ENCODE data around the gene POLL.
"Not testable (repeated sequence)": the region's sequence is repeated elsewhere in the genome, so short reads cannot be mapped to it uniquely, and the experiment has no call there.

The POLL gene

DNA sequence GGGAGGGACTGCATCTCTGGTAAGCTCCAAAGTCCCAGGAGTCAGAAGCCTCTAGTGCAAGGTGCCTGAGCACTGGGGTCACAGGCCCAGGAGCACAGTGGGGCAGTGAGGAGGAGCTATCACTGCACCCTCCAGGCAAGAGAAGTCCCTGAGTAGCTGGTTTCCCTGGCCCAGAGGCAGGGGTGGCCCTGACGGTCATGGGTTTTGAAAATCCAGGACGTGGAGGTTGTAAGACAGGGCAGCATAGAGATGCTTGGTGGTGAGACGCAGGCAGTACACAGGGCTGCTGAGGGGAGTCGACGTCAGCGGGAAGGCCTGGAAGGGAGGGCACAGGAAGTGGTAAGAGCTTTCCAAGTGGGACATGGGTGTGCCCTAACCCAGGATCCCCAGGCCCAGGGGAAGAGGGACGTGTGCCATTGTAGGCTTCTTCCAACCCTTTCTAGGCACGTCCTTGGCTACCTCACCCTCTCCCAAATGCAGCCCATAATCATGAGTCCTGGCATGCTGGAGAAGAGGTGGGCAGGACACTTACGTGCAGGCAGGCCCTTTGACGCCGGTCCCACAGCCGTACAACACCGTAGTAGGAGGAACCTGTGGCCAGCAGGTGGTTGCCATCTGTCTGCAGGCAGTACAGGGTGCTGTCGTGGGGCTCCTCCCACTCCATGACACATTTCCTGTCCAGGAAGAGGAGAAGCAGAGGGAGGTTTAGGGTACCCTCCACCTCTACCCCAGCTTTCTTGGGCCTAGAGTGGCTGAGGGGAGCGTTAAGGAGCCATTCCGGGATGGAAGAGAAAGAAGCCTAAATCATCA is 23.2 kb upstream of the POLL start:
- DNase-seq (ENCODE audit: low spot score) = no peak

- DNase-seq (ENCODE audit: low spot score) = no peak
These were observed 21.4 kb upstream of the POLL start for GRCh38 chr10:101609481-101609880.

DNA sequence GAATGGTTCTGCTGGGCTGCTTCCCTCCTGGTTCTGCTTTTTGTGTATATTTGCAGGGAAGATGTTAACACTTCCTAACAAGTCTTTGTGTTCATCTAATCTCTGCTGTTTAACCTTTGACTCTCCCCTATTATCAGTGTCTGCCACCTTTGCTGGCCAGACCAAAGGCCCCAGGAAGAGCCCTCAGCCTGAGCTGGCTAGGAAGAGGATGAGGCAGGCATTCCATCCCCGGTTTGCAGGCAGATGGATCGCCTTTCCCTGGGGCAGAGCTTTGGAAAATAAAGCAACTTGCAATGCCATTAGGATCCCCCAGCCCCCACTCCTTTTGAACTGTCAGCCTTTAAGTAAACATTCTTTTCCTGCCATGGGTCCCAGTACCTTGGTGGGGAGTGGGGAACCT is 19.1 kb upstream of the POLL start:
- DNase-seq (ENCODE audit: low spot score) = no peak

DNA sequence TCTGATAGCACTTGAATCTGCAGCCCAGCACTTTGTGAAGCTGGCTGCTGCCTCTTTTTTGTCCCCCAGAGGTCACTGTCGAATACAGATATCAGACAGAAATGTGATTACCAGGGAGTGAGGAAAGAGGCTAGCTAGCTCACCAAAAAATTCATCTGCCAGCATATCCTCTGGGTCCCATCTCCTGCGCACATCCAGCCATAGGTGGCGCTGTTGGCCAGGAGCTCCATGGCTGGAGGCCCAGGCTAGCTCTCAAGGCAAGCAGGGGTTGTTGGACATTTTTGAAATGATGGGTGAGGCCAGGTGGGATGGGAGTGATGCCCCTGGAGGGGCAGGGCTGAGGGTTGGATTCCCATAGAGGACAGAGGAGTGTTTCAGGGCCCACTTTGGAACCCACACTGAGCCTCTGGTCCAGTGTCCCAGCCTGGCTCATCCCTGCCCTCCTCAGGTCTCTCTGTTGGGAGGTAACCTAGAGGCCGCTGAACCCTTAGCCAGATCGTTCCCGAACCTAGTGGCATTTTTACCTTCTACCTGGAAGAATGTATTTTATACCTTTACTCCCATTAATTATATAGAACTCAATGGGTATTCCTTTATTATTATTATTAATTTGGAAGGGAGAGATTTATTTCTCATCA is 14.8 kb upstream of the POLL start:
- peak; percentile 85 for DNase-seq (ENCODE audit: low spot score)

GRCh38 chr10:101601541-101601940 is 13.5 kb upstream of the POLL start:
- DNase-seq (ENCODE audit: low spot score) = no peak

- DNase-seq (ENCODE audit: low spot score) = no peak
These were observed 9.2 kb upstream of the POLL start for GRCh38 chr10:101597091-101597900.

GRCh38 chr10:101595591-101596433 is 7.8 kb upstream of the POLL start:
- no peak for DNase-seq (ENCODE audit: low spot score)

DNA sequence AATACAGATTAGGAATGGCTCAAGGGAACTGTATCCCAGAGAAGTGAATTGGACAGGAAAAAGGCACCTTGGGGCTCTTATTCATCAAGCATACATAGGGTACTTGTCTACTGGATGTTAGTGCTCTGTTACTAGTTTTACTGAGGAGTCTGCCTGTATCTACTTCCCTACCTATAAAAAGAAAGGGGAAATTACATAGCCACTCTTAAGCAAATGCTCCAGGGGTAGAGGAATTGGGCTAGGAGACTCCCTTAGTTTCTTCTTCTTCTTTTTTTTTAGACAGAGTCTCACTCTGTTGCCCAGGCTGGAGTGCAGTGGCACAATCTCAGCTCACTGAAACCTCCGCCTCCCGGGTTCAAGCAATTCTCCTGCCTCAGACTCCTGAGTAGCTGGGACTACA is 5.3 kb upstream of the POLL start:
- not testable (repeated sequence) for DNase-seq (ENCODE audit: low spot score)

- no peak for DNase-seq (ENCODE audit: low spot score)
These were observed 822 bp upstream of the POLL start for GRCh38 chr10:101588879-101589278.

DNA sequence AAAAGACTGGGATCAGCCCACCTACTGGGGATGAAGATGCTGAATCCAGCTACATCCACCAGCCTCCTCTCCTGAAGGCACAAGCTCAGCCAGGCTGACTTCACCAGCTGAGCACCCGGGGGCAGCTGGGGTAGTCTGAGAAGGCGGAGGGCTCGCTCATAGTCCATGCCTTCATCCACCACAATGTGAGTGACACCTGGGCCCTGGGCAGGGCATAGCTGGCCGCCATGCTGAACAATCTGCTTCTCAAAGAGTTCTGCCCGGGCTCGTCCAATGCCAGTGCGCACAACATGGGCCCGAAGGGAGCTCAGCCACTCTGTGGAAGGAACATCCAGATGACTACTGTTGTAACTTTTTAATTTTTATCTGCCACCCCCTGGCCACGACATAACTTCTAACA is 2.2 kb downstream of the POLL start:
- DNase-seq (ENCODE audit: low spot score) = no peak

DNA sequence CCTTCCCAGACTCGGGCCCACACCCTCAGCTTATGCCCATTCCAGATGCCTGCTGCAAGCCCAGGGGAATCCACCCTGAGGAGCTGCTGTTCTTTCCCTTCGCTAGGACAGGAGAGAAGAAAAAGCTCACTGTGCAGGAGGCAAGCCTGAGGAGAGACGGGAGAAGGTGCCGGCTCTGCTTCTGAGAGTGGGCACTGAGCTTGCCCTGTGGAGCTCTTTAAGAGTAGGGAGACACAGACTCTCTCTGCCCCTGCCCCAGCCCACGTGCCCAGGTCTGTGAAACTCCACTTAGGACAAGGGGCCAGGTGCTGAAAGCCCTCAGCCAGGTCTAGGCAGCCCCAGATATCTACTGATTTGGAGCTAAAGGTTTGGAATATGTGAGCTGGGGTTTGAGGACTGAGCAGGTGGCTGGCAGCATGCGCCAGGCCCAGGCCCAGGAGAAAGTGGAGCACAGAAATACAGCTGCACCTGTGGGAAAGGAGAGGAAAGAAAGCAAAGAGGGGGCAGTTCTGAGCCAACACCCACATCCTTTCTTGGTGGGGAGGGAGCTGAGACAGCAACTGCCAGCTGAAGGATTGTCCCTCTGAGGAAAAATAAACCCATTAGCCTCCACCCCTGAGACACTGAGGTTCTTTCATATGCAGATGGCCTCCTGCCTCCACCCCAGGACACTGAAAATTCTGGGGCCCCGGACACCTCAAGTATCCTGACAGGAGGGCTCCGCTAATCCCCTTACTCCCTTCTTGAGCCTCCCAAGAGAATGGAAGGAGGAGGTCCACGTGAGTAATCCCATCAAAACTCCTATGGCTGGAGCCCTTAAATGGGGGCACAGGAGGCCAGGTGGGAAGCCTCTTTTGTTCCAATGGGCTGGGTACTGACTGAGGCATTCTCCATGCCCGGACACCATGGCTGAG is 7.3 kb downstream of the POLL start:
- no peak for DNase-seq (ENCODE audit: low spot score)

DNA sequence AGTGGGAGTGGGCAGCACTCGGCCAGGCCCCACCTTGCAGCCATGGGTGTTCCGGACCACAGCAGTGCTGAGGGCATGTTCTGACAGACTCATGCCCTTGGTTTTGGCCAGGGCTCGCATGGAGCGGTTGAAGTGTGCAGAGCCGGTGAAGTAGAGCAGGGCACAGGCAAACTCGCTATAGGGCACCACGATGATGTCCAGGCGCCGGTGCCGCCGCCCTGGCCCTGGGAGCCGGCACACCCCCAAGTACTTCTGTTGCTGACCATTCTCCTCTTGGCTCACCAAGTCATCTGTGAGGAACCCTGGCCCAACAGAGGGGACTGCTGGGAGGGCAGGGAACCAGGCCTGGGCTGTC is 8.6 kb downstream of the POLL start:
- DNase-seq (ENCODE audit: low spot score) = no peak

- DNase-seq (ENCODE audit: low spot score) = no peak
These were observed 9.1 kb downstream of the POLL start for GRCh38 chr10:101578803-101579515.

- no peak for DNase-seq (ENCODE audit: low spot score)
These were observed 9.9 kb downstream of the POLL start for GRCh38 chr10:101578192-101578591.

DNA sequence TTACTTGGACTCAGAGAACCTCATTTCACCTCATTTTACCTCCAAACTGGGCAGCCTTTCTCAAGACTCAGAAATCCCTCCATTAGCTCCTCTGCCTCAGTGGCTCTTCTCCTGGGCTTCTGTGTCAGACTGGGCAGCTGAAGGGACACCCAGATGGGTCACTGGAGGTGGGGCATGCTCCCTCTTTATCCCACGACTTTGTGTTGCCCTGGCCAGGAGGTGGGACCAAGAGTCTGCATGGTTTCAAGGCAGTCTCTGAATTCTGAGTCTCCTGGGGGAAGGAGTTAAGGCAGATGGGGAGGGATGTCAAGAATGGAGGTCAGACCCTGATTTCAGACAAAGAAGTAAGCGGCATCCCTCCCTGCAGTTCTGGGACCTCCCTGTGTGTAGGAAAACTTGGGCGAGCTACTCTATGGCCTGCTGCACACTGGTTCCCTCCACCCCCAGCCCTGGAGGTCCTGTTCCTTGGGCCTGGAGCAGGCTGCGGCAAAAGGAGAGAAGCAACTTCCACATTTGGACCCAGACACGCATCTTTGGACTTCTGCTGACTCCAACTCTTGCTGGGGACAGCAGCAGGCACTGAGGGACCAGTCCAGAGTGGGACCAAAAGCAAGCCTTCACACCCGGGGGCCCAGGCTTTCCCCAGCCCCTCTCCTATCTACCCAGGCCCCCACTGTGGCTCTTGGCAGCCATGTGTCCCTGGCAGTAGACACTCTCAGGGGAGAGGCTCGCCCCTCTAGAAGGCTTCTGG is 10.8 kb downstream of the POLL start:
- no peak for DNase-seq (ENCODE audit: low spot score)

DNA sequence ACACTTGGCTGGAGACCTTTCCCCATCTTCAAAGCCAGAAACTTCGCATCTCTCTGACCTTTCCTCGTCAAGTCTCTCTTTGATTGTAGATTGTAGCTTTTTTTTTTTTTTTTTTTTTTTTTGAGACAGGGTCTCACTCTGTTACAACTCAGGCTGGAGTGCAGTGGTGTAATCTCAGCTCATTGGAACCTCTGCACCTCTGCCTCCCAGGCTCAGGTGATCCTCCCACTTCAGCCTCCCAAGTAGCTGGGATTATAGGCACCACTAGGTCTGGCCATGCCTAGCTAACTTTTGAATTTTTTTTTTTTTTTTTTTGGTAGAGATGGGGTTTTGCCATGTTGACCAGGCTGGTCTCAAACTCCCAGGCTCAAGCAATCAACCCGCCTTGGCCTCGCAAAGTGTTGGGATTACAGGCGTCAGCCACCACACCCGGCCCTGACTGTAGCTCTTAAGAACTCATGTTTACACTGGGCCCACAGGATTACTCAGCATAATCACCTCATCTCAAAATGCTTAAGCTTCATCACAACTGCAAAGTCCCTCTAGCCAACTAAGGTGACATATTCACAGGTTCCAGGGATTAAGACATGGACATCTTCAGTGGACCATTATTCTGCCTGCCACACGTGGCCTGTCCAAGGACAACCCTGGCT is 11.7 kb downstream of the POLL start:
- DNase-seq (ENCODE audit: low spot score) = no peak

DNA sequence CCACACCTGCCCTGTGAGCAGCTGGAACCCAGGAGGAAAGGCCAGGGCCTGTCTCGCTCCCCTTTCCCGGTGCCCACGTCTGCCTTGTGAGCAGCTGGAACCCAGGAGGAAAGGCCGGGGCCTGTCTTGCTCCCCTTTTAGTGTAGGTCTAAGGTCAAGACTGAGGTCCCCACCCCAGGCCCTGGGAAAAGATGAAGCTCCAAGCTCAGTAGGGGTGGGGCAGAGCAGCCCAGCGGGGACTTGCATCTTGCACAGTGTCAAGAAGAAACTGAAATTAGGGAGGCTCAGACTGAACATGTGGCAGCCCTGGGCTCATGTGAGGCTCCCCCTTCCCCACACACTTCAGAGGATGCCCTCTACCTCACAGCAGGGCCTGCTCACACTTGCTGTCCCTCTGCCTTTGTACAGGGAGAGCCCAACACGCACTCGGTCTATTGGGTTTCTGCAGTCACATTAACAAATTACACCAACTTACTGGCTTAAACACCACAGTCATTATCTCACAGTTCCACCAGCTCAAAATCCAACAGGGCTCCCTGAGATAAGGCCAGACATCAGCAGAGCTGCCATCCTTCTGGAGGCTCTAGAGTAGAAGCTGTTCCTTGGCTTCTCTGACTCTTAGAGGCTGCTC is 12.4 kb downstream of the POLL start:
- DNase-seq (ENCODE audit: low spot score) = no peak

DNA sequence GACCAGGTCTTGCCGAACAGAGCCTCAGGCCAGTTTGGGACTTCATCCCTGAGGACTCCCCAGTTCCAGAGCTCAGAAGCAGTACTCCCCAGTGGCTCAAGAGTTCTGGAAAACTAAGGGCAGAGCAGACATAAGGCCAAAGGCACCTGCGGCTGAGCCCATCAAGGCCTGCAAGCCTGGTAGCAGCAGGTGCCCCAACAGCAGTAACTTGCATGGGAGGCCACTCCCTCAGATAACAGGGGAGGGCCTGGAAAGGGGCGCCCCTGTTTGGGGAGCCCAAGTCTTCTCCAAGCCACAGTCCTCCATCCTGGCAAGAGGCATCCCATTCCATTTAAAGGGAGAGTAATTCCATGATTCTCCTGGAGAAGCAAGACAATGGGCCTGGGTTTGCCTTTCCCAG is 13.0 kb downstream of the POLL start:
- DNase-seq (ENCODE audit: low spot score) = no peak
